GM19324 (cell line): ENCODE measurements around the gene NAV2.
A peak's percentile ranks its signal among the peaks of the same experiment; 100 is the strongest.

ENCODE experiments used
- ATAC-seq: cut with Tn5 transposase; IDR thresholded peaks from one replicate; pipeline ENCODE4 v1.9.1; 2021; ENCODE audit warnings: mild to moderate bottlenecking, moderate library complexity; ENCODE audit not compliant: unreplicated experiment, low FRiP score

Gene NAV2

GRCh38 chr11:19933801-19934488 lies 221.3 kb downstream of the NAV2 start:
- no peak for ATAC-seq

GRCh38 chr11:19934828-19935259 lies 222.2 kb downstream of the NAV2 start:
- ATAC-seq, result no peak

GRCh38 chr11:19935507-19935906 lies 222.9 kb downstream of the NAV2 start:
- ATAC-seq, result no peak

GRCh38 chr11:19936461-19936860 lies 223.8 kb downstream of the NAV2 start:
- no peak for ATAC-seq

- ATAC-seq, result no peak
Observed at GRCh38 chr11:19938169-19938856, 225.7 kb downstream of the NAV2 start.

GRCh38 chr11:19938866-19939265 lies 226.2 kb downstream of the NAV2 start:
- peak; percentile 45 for ATAC-seq

GRCh38 chr11:19939415-19939929 lies 226.8 kb downstream of the NAV2 start:
- peak; percentile 63 for ATAC-seq

GRCh38 chr11:19940831-19941230 lies 228.2 kb downstream of the NAV2 start:
- ATAC-seq, result no peak

GRCh38 chr11:19946681-19947080 lies 234.0 kb downstream of the NAV2 start:
- no peak for ATAC-seq

GRCh38 chr11:19947537-19948114 lies 235.0 kb downstream of the NAV2 start:
- ATAC-seq, result no peak

GRCh38 chr11:19949606-19950005 lies 237.0 kb downstream of the NAV2 start:
- no peak for ATAC-seq

- ATAC-seq, result peak; percentile 91
Observed at GRCh38 chr11:19951558-19952115, 239.0 kb downstream of the NAV2 start.

GRCh38 chr11:19952116-19952605 lies 239.5 kb downstream of the NAV2 start:
- ATAC-seq, result no peak

GRCh38 chr11:19952911-19953310 lies 240.3 kb downstream of the NAV2 start:
- ATAC-seq, result no peak

GRCh38 chr11:19953336-19953735 lies 240.7 kb downstream of the NAV2 start:
- no peak for ATAC-seq

GRCh38 chr11:19953909-19954308 lies 241.3 kb downstream of the NAV2 start:
- no peak for ATAC-seq

- no peak for ATAC-seq
Observed at GRCh38 chr11:19954899-19955298, 242.3 kb downstream of the NAV2 start.

GRCh38 chr11:19955660-19956059 lies 243.0 kb downstream of the NAV2 start:
- ATAC-seq, result no peak

GRCh38 chr11:19956228-19956627 lies 243.6 kb downstream of the NAV2 start:
- no peak for ATAC-seq

- no peak for ATAC-seq
Observed at GRCh38 chr11:19957294-19957943, 244.8 kb downstream of the NAV2 start.

GRCh38 chr11:19958204-19958603 lies 245.6 kb downstream of the NAV2 start:
- no peak for ATAC-seq
